HG02885 (cell line): ENCODE results near the gene RPL38.

Source experiments
- ATAC-seq: cut with Tn5 transposase; IDR thresholded peaks from one replicate; pipeline ENCODE4 v1.9.1; 2021; ENCODE audit warnings: mild to moderate bottlenecking; ENCODE audit not compliant: unreplicated experiment, poor library complexity

Gene RPL38

DNA sequence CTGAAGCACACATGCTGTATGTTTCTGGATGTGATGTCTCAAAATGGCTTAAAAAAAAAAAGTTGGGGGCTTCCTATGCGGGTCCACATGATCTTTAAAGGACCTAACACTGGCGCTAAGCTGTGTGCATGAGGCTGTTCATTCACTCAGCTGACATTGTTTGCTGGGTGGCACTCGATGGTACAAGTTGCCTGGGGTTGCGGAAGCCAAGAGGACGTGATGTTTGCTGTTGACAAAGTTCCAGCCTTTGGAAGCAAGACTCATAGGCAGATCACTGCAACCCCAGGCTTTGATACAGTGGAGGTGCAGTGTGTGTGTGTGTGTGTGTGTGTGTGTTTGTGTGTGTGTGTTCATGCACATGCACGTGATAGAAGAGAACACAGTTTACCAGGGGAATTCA is 41.1 kb downstream of the RPL38 start:
- ATAC-seq, result no peak

DNA sequence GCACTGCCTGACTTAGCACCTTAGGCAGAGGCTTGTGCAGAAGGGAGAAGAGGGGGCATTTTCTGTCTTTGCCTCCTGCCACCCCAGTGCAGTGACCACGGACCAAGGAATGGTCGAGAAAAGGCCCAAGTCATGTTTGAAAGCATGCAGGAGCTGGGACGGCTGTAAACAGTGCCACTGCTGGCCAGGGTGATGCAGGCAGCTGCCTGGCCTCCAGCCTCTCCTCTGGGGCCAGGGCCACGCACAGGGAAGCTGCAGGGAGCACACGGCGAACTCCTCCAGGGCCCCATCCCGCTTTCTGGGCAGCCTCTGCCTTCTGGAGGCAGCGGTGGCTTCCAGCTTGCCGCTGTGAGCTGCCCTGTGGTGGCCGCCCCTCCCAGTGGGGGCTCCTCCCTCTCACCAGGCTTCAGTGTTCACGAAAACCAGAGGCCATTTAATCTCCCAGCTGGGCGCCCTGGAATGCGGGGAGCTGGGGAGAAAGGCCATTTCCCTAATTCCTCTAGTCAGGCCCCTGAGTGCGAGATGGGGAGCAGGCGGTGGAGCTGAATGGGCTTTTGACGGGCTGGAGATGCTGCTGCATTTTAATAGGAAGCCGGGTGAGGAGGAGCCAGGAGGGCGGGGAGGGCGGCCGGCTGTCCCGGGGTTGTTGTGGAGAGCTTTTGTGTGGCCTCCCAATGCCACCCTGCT is 41.8 kb downstream of the RPL38 start:
- no peak for ATAC-seq

DNA sequence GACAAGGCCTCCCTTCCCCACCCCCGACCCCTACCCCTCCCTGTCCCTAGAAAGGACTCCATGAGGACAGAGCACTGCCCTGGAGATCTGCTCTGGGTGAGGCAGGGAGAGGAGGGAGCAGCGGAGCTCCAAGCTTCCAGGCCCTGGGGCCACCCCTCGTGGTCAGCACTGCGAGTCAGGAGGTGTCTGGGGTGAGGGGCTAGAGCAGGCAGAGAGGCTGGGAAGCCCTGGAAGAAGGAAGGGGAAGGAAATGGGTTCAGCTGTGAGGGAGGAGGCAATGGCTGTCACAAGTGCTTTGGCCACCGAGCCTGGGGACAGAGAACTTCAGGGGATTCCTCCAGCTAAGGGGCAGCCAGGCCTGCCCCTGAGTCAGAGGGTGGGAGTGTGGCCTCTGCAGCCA is 42.4 kb downstream of the RPL38 start:
- no peak for ATAC-seq

DNA sequence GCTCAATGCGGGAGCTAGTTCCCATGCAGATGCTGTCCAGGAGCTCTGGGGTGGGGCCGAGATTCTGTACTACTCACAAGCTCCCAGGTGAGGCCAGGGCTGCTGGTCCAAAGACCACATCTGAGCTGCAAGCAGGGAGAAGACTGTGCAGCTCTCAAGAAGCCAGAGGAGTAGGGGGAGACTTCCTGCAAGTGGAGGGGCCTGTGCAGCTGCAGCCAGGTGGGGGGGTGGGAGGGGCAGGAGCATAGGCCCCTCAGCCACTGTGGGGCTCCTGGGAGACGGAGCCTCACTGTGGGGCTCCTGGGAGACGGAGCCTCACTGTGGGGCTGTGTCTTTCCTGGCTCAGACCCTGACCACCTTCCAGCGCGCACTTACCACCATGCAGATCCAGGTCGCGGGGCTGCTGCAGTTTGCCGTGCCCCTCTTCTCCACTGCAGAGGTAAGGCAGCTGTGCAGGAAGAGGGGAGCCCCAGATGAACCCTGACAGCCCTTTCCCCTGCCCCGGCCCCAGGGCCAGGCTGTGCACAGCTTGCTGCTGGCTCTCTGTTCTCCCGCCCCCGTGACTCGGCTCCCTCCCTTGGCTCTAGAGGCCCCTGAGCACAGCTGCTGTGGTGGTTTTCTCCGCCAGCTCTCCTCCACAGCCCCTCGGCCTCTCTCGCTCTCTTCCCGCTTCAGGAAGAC is 46.3 kb downstream of the RPL38 start:
- no peak for ATAC-seq

DNA sequence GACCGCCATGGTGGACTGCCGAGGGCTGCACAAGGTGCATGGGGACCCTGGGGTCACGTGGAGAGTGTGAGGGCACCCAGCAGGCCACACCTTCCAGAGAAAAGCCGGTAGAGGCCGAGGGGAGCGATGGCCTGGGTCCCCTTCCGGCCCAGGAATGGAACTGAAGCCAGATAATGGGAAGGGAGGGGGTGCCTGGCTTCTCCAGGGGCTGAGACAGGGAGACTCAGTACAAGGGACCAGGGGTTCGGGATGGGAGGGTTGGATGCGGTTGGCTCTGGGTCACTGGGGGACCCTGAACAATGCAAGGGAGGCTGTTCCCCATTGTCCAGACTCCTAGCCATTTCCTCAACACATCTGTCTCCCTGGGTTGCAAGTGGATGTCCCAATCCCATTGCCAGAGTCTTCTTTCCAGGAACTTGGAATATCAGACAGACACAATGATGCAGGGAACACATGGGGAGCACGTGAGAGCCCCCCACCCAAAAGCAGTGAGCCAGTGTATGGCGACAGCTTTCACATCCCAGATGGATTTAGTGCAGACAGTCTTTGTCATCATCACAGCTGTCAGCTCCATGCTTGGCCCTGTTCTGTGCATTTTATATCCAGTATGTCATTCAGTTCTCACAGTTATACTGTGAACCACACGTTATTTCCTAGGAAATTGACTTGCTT is 47.0 kb downstream of the RPL38 start:
- no peak for ATAC-seq

DNA sequence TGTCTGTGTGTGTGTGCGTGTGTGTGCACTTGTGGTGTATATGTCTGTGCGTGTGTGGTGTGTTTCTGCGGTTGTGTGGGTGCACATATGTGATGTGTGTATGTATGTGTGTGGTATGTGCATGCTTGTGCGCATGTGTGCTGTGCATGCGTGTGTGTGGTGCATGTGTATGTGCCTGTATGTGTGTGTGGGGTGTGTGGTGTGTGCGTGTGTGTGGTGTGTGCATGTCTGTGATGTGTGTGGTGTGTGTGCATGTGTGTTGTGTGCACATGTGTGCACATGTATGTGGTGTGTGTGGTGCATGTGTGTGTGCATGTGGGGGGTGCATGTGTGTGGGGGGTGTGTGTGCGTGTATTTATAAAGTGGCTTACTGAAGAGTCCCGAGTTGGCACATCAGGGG is 47.6 kb downstream of the RPL38 start:
- ATAC-seq, result no peak

DNA sequence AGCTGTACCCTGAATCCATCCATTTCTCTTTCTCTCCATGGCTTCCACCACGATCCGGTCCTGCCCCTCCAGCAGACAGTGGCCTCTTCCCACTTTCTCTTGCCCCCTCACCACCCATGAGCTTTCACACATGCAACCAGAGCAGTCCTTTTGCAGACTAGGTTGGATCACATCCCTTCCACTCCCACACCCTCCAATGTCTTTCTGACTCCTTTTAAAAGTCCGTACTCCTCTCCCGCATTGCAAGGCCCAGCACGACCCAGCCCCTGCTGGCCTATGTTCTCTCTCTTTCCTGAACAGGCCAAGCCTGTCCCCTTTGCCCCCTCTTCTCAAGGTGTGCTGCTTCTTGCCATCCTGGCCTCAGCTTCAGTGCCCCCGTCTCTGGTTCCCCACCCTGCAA is 48.1 kb downstream of the RPL38 start:
- no peak for ATAC-seq

DNA sequence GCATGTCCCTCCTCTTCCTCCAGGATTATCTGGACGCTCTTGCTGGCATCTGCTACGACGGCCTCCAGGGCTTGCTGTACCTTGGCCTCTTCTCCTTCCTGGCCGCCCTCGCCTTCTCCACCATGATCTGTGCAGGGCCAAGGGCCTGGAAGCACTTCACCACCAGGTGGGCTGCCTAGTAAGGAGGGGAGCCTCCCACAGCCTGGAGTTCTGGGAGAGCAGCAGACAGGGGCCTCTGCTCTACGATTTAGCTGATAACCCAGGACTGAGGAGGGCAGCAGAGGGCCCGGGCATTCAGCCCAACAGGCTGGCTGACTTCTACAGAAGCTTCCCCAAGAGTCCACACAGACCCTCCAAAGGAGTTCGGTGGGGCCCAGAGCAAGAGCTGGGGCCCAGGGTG is 48.7 kb downstream of the RPL38 start:
- ATAC-seq, result no peak

DNA sequence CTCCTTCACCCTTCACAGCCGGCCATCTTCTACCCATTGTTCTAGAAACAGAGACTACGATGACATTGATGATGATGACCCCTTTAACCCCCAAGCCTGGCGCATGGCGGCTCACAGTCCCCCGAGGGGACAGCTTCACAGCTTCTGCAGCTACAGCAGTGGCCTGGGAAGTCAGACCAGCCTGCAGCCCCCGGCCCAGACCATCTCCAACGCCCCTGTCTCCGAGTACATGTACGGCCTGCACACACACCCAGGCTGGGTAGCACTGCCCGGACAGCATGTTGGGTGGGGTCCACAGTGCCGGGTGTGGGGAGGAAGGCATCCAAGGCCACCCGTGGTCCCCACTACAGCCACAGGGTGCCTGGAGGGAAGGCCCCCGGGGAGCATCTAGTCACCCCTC is 49.6 kb downstream of the RPL38 start:
- no peak for ATAC-seq

DNA sequence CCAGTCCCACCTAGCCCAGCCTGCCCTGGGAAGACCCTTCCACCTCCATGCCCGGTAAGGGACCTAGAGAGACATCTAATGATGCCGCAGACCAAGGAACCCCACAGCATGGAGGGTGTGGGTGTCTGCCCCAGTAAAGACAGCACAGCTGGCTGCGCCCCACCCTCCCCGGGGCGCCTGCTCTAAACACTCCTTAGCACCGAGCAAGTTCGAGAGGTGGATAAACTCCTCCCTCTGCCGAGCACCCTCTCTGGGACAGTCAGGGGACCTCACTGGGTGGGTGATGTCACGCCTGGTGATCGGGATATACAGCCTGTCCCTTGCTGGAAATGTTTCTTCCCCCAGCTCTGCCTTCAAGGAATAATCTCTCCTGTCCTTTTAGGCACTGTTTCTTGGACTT is 53.8 kb downstream of the RPL38 start:
- no peak for ATAC-seq

DNA sequence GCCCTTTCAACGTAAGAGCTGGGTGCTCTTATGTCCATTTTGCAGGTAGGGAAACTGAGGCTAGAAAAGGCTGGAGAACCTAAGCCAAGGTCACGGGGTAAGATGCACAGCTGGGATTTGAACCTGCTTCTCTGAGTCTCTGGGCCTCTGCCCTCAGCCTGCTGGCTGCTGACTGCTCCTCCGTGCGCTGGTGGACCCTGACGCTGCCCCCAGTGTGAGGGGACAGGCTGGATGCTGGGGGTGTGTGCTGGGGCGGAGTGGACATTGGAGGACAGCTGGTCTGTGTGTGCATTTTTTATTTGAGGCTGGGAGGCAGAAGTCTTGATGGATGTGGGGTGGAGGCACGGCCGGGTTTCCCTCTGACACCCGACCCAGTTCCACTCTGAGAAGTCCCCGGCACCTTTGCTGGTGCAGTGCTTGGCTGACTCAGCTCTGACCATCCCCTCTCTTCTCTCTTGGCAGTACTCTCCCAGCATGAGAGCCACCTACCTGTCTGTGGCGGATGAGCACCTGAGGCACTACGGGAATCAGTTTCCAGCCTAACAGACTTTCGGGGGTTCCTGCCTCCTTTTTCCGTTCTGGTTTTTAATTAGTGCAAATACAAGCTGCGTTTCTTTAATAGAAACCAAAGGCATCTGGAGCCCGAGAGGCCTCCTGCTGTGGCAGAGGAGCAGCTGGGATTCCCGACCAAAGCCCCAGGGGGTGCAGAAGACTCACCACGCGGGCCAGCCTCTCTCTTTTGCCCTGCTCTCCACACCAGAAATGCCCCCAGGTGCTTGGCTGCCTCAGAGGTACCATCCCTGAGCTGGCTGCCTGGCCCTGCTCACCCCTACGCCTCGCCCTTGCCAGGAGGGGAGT is 56.4 kb downstream of the RPL38 start:
- ATAC-seq, result no peak
